Stimulated activated effector memory CD8-positive, alpha-beta T cell treated with anti-CD3 and anti-CD28 coated beads, Interleukin-12 subunit alpha, Interleukin-12 subunit beta, amount 100 ng/mL, for 72 hours (primary cell): Measurements from ENCODE around the gene XKR7.
A peak's percentile ranks its signal among the peaks of the same experiment; 100 is the strongest.

Experiments used
- ATAC-seq: fragments of 150-1000 bp; cut with Tn5 transposase; 2 replicates; pipeline ENCODE4 v1.10.0; 2021
- DNase-seq, 2 donors: peaks; one replicate each; pipeline ENCODE4 v3.0.0; 2021 to 2022; ENCODE audit warnings: low spot score in 2 of 2
- H3K27ac Mint-ChIP-seq: one replicate; pipeline ENCODE4 v1.8.0; 2022; ENCODE audit warnings: mild to moderate bottlenecking, mixed read lengths
- H3K36me3 Mint-ChIP-seq: one replicate; pipeline ENCODE4 v1.8.0; 2022; ENCODE audit warnings: mild to moderate bottlenecking, mixed read lengths
- H3K4me1 Mint-ChIP-seq: one replicate; pipeline ENCODE4 v1.8.0; 2022; ENCODE audit warnings: mixed read lengths
- H3K4me3 Mint-ChIP-seq: one replicate; pipeline ENCODE4 v1.8.0; 2022; ENCODE audit warnings: mild to moderate bottlenecking, mixed read lengths
- H3K9me3 Mint-ChIP-seq: one replicate; pipeline ENCODE4 v1.8.0; 2022; ENCODE audit warnings: mixed read lengths

XKR7 gene

DNA sequence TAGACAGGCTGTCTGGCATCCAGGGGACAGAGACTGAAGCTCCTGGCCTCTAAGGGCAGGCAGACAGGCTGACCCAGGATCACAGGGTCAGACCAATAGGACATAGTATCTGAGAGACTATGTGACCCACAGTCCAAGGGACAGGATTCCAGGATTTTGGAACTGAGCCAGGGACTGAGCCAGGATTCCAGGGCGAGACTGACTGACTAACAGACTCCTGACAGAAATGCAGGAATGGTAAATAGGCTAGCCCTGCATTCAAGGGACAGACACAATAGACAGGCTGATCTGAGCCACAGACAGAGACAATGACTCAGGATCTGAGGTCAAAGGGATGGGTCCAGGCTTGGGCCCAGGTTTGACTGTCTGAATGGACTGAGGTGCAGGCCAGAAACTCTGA is 19.8 kb downstream of the XKR7 start:
- Mint-ChIP-seq H3K36me3 (no peaks in the 10 kb centered on the region), H3K27ac (peak overlapping the region; percentile 33), H3K4me1 (peaks cover 7% of the 10 kb centered on the region), H3K9me3 (no peaks in the 10 kb centered on the region), H3K4me3 (no peak overlapping the region)
- no peak for DNase-seq
- ATAC-seq: peak; percentile 43

DNA sequence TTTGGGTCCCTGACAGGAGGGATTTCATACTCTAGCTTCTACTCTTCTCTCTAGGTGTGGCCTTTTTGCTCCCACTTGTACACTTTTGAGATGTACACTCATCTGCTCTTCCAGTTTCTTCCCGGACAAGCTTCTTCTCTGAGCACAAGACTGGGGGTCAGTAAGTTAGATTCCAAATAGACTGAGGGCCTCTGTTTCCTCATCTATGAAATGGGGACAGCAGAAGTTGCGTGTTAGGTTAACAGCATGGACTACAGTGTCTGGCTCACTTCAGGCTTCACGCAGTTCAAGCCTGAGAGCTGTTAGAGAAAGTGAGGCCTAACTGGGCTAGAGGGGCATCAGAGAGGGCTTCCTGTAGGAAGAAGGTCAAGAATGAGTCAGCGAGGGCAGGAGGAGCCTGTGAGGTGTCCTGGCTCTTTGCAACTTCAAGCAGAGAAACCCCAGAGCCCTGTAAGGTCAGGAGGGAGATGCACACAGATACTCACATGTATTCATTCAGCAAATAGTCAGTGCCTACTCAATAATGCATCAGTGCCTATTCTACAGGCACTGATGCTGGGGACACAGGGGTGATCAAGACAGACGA is 20.6 kb downstream of the XKR7 start:
- H3K4me1 Mint-ChIP-seq: peaks cover 7% of the 10 kb centered on the region
- peak; percentile 17 for ATAC-seq
- H3K27ac Mint-ChIP-seq: peak overlapping the region; percentile 33
- no peak overlapping the region for H3K4me3 Mint-ChIP-seq
- H3K9me3 Mint-ChIP-seq: no peaks in the 10 kb centered on the region
- no peaks in the 10 kb centered on the region for H3K36me3 Mint-ChIP-seq
- no peak for DNase-seq

DNA sequence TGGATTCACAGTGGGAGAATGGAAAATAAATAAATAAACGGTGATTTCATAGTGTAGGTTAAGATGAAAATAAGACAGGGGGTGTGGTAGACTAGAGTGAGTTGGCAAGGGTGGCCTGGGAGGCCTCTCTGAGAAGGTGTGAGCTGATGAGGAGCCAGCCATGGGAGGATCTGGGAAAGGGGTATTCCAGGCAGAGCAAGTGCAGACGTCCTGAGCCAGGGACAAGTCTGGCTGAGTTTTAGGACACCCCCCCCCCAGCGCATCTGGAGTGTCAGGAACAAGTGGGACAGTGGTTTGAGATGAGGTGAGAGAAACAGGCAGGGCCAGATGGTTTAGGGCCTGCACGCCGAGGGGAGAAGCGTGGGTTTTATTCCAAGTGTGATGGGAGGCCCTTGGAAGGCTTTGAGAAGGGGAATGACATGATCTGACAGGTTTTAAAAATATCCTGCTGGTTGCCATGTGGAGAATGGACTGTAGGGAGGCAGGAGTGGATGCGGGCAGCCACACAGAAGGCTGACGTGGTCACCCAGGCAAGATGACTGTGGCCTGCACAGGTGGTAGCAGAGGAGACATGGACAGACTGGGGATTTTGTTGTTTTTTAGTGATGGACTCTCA is 21.2 kb downstream of the XKR7 start:
- Mint-ChIP-seq H3K4me3 (no peak overlapping the region), H3K36me3 (no peaks in the 10 kb centered on the region), H3K4me1 (peaks cover 7% of the 10 kb centered on the region), H3K27ac (peak overlapping the region; percentile 33), H3K9me3 (no peaks in the 10 kb centered on the region)
- ATAC-seq (no peak), DNase-seq (no peak)

GRCh38 chr20:31990641-31991338 is 22.8 kb downstream of the XKR7 start:
- no peaks in the 10 kb centered on the region for H3K36me3 Mint-ChIP-seq
- H3K9me3 Mint-ChIP-seq: no peaks in the 10 kb centered on the region
- no peak for DNase-seq
- peak overlapping the region; percentile 30 for H3K27ac Mint-ChIP-seq
- H3K4me1 Mint-ChIP-seq: peaks cover 11% of the 10 kb centered on the region
- no peak for ATAC-seq
- H3K4me3 Mint-ChIP-seq: no peak overlapping the region

DNA sequence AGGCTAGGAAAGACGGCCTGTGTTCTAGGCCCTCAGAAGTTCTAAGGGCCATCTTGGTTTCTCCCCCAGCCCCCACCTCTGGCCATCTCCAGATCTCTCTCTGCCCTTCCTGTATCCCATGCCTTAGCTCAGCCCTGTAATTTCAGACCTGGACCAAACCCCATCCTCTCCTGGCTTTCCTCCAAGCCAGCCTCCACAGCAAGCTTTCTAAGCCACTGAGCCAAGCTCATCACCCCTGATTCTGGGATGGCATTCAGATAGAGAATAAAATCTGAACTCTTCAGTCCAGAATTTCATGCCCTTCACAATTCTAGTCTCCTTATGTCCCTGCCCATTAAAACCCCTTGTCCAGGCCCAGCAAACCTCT is 23.4 kb downstream of the XKR7 start:
- Mint-ChIP-seq H3K4me3 (no peak overlapping the region), H3K4me1 (peaks cover 17% of the 10 kb centered on the region), H3K36me3 (no peaks in the 10 kb centered on the region), H3K27ac (peak overlapping the region; percentile 30), H3K9me3 (no peaks in the 10 kb centered on the region)
- DNase-seq (no peak), ATAC-seq (no peak)

GRCh38 chr20:31992086-31992485 is 24.1 kb downstream of the XKR7 start:
- H3K4me1 Mint-ChIP-seq: peaks cover 22% of the 10 kb centered on the region
- ATAC-seq (no peak), DNase-seq (no peak)
- no peaks in the 10 kb centered on the region for H3K9me3 Mint-ChIP-seq
- H3K36me3 Mint-ChIP-seq: no peaks in the 10 kb centered on the region
- no peak overlapping the region for H3K4me3 Mint-ChIP-seq
- no peak overlapping the region for H3K27ac Mint-ChIP-seq

- no peak overlapping the region for H3K27ac Mint-ChIP-seq
- ATAC-seq (no peak), DNase-seq (no peak)
- no peak overlapping the region for H3K4me3 Mint-ChIP-seq
- H3K36me3 Mint-ChIP-seq: no peaks in the 10 kb centered on the region
- H3K9me3 Mint-ChIP-seq: no peaks in the 10 kb centered on the region
- H3K4me1 Mint-ChIP-seq: peaks cover 15% of the 10 kb centered on the region
These were observed 29.0 kb downstream of the XKR7 start for GRCh38 chr20:31996996-31997395.

- no peak for ATAC-seq
- no peak overlapping the region for H3K4me3 Mint-ChIP-seq
- no peak for DNase-seq
- H3K9me3 Mint-ChIP-seq: no peaks in the 10 kb centered on the region
- H3K27ac Mint-ChIP-seq: no peak overlapping the region
- peaks cover 15% of the 10 kb centered on the region for H3K4me1 Mint-ChIP-seq
- H3K36me3 Mint-ChIP-seq: no peaks in the 10 kb centered on the region
These were observed 30.3 kb downstream of the XKR7 start for GRCh38 chr20:31998246-31998645.

DNA sequence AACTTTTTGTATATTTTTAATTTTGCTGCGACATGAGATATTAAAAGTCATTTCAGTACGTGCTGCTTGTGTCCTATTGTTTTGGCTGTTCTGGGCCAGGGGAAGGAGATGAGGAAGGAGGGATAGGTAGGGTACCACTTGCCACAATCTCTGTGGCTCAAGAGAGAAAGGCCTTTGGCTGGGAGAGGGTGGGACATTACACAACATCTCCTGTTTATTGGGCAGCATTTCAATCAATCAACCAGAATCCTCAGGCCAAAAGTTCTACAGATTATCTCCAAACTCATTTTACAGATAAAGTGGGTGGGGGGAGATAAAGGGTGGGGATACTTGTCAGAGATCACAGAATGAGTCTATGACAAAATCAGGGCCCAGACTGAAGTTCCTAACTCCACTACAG is 35.4 kb downstream of the XKR7 start:
- Mint-ChIP-seq H3K4me1 (no peaks in the 10 kb centered on the region), H3K36me3 (no peaks in the 10 kb centered on the region), H3K27ac (no peak overlapping the region), H3K4me3 (no peak overlapping the region), H3K9me3 (no peaks in the 10 kb centered on the region)
- DNase-seq (no peak), ATAC-seq (no peak)

- Mint-ChIP-seq H3K4me1 (no peaks in the 10 kb centered on the region), H3K4me3 (no peak overlapping the region), H3K27ac (no peak overlapping the region), H3K36me3 (no peaks in the 10 kb centered on the region), H3K9me3 (no peaks in the 10 kb centered on the region)
- ATAC-seq (no peak), DNase-seq (no peak)
These were observed 37.0 kb downstream of the XKR7 start for GRCh38 chr20:32004963-32005362.

- Mint-ChIP-seq H3K9me3 (no peaks in the 10 kb centered on the region), H3K4me1 (no peaks in the 10 kb centered on the region), H3K4me3 (no peak overlapping the region), H3K27ac (no peak overlapping the region), H3K36me3 (no peaks in the 10 kb centered on the region)
- DNase-seq (no peak), ATAC-seq (no peak)
These were observed 38.1 kb downstream of the XKR7 start for GRCh38 chr20:32006053-32006452.

DNA sequence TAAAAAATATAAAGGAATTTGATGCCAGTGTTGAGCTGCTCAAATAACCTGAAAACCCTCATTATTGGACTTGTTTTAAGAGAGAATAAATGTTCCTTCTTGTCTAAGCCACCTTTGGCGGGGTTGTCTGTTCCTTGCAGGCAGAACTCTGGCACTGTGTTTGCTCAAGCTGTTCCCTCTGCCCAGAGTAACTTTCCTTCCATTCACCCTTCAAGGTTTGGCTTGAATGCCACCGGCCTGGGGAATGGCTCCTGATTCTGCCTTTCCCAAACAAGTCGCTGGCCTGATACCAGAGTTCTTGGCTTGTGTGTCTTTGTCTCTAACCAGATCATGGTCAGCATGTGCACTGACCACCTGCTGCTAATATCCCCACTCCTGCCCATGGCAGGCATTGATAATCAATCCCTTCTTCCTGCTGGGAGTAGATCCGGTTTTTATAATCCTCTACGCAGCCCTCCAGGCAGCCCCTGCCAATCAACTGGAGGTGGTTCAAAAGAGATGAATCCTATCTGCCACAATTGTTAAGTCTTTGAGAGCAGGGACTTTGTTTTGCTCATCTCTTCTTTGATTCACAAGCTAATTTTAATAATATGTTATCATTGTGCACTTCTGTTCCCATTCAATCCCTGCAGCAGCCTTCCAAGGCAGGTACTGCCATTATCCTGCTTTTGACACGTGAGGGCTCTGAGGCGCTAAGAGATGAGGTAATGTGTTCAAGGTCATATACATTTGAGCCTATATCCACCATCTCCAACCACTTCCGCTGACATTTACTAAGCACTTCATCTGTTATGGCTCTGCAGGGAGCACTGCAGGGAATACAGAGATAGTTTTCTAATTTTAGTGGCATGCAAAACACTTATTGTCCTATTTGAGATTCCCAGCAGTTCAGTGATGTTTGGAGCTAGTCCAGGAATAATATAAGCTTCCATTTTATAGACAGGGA is 39.2 kb downstream of the XKR7 start:
- no peaks in the 10 kb centered on the region for H3K9me3 Mint-ChIP-seq
- no peak for DNase-seq
- H3K4me1 Mint-ChIP-seq: no peaks in the 10 kb centered on the region

GRCh38 chr20:32007787-32008616 is 40.1 kb downstream of the XKR7 start:
- Mint-ChIP-seq H3K27ac (no peak overlapping the region), H3K9me3 (no peaks in the 10 kb centered on the region), H3K4me1 (no peaks in the 10 kb centered on the region), H3K4me3 (no peak overlapping the region), H3K36me3 (no peaks in the 10 kb centered on the region)
- DNase-seq (no peak), ATAC-seq (no peak)

More for the DNA sequence above, 39.2 kb downstream of the XKR7 start:
- H3K36me3 Mint-ChIP-seq: no peaks in the 10 kb centered on the region
- no peak overlapping the region for H3K27ac Mint-ChIP-seq
- H3K4me3 Mint-ChIP-seq: no peak overlapping the region
- no peak for ATAC-seq

DNA sequence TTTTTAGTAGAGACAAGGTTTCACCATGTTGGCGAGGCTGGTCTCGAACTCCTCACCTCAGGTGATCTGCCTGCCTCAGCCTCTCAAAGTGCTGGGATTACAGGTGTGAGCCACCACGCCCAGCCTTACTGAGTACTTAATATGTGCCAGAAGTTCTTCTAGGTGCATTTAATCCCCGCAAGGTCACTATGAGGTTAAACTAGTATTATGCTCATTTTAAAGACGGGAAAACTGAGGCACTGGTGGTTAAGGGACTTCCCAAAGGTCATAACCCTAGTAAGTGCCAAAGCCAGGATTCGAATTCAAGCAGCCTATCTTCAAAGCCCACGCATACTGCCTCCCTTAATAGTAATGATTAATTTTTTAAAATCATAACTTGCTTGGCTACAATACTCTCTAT is 41.6 kb downstream of the XKR7 start:
- DNase-seq: no peak
- no peaks in the 10 kb centered on the region for H3K4me1 Mint-ChIP-seq
- H3K4me3 Mint-ChIP-seq: no peak overlapping the region
- no peak overlapping the region for H3K27ac Mint-ChIP-seq
- no peaks in the 10 kb centered on the region for H3K9me3 Mint-ChIP-seq
- H3K36me3 Mint-ChIP-seq: no peaks in the 10 kb centered on the region
- no peak for ATAC-seq

DNA sequence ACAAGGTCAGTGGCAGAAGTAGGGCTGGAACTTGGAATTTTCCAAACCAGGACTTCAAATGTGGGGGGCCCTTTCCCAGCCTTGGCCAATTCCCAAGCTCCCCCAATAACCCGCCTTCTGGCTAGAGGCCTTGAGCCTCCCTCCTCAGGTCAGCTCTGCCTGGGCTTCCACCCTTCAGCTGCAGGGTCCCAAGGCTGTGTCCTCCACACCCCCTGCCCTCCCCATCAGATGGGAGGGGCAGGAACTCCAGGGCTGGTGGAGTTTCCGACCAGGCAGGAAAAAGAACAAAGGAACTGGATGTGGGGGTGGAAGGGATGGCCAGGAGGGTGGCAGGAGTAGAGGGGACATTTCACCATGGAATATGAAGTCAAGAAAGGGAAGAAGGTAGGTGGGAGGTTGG is 42.1 kb downstream of the XKR7 start, which contains the start of gene CCM2L:
CCM2L (plus strand) TSS at position 338 of the 400 bp plus-strand sequence; CDS start at position 355, 17 bp downstream.
- Mint-ChIP-seq H3K4me1 (no peaks in the 10 kb centered on the region), H3K9me3 (no peaks in the 10 kb centered on the region), H3K27ac (no peak within 1 kb of the TSS), H3K4me3 (no peak within 1 kb of the TSS), H3K36me3 (no peaks in the 10 kb centered on the region)
- DNase-seq: no peak
- no peak for ATAC-seq
